ENCODE measurements around the gene IRX2. TPM values are rescaled to one million over a fixed set of nuclear protein-coding genes. Genes with fewer than 3 reads are reported as not detected.

IRX2 gene
- total and polyA plus RNA-seq, 2 donors (not counting 1 experiment from before 2014, with no cell fraction given) = 0.33 to 0.40 TPM

DNA sequence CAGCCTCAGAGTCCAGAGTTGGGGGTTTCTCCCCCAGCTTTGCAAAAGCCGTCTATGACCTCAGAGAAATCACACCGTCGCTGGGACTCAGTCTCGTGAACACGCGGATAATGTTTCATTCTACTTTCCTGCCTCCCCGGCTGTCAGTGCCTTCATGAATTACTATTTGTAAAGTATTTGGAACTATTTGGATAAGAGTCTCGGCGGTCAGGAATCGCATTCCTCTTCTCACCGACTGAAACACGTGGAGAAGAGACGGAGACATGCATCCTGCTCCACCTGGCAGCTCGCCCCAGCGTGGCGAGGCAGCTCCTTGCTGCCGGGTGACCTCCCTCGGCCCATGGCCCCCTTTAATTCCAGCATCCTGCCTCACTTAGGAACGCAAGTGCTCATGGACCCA is 23.9 kb downstream of the IRX2 start:
- Histone ChIP-seq H3K79me2 (ENCODE audit: control insufficient read depth, insufficient read depth, low read length) (no peaks in the 10 kb centered on the region), H3K27ac (ENCODE audit: insufficient read depth, low read length) (no peak overlapping the region), H3K9ac (ENCODE audit: insufficient read depth, low read length) (no peak overlapping the region), H3K4me2 (ENCODE audit: extremely low read depth, insufficient read depth, low read length) (no peak overlapping the region), H4K20me1 (ENCODE audit: control insufficient read depth, extremely low read depth, insufficient read depth, low read length) (no peaks in the 10 kb centered on the region), H3K27me3 (ENCODE audit: control insufficient read depth, insufficient read depth, low read length) (no peaks in the 10 kb centered on the region), H3K4me1 (ENCODE audit: control insufficient read depth, extremely low read depth, insufficient read depth, low read length) (no peaks in the 10 kb centered on the region), H2AFZ (ENCODE audit: low read length) (no peak overlapping the region), H3K36me3 (ENCODE audit: control insufficient read depth, insufficient read depth, low read length) (no peaks in the 10 kb centered on the region), H3K9me3 (ENCODE audit: control insufficient read depth, insufficient read depth, low read depth, low read length) (no peaks in the 10 kb centered on the region), H3K4me3 (replicated peaks in 1 of 4; ENCODE audit: control extremely low read depth in 1 of 4, insufficient read depth in 1 of 4, low read depth in 3 of 4, low read length in 4 of 4) (no peak overlapping the region)
- no peak for DNase-seq (ENCODE audit: low read depth in 2 of 2)
- TF ChIP-seq EZH2 (IDR thresholded peaks at IDR 0.05; ENCODE audit: low read length, missing control alignments) = no peak
- TF ChIP-seq, protein P1, sequence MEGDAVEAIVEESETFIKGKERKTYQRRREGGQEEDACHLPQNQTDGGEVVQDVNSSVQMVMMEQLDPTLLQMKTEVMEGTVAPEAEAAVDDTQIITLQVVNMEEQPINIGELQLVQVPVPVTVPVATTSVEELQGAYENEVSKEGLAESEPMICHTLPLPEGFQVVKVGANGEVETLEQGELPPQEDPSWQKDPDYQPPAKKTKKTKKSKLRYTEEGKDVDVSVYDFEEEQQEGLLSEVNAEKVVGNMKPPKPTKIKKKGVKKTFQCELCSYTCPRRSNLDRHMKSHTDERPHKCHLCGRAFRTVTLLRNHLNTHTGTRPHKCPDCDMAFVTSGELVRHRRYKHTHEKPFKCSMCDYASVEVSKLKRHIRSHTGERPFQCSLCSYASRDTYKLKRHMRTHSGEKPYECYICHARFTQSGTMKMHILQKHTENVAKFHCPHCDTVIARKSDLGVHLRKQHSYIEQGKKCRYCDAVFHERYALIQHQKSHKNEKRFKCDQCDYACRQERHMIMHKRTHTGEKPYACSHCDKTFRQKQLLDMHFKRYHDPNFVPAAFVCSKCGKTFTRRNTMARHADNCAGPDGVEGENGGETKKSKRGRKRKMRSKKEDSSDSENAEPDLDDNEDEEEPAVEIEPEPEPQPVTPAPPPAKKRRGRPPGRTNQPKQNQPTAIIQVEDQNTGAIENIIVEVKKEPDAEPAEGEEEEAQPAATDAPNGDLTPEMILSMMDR (conservative IDR thresholded peaks at IDR 0.05 in 1 of 2, IDR thresholded peaks at IDR 0.05 in 1 of 2; ENCODE audit: low read depth in 1 of 2, low read length in 2 of 2) = no peak

DNA sequence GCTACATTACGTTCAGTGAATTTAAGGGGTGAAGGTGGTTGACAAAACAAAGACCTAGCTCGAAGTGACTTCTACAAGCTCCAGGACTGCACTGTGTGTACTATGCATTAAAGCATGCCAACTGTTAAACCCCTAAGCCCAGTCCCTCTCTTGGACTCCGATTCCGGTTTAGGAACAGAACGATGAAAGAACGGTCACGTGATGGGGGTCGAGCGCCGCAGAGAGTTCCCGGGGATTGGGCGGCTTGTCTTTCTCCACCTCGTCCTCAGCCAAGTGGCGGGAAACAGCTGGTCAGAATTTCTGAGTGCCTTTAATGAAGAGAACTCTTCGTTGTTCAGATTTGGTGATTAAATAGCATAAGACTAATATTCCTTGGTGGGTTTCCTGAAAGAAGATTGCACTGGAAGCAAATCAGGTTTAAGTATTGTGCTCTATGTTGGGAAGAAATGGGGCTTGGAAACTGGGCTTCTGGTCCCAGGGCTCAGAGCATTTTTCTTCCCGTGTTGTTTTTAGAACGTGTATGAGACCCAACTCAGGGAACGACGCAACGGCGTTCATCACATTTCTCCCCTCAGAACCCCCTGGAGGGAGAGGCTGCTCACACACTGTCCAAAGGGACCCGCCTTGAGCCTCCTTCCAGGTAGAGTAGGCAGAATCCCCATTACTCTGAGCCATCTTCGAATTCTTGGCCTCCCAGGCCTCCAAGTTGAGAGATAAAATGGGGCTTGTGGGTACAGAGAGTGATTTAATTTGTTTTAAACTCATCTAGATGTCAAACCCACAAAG is 25.3 kb downstream of the IRX2 start:
- Histone ChIP-seq H4K20me1 (ENCODE audit: control insufficient read depth, extremely low read depth, insufficient read depth, low read length) (no peaks in the 10 kb centered on the region), H3K27ac (ENCODE audit: insufficient read depth, low read length) (no peak overlapping the region), H3K4me2 (ENCODE audit: extremely low read depth, insufficient read depth, low read length) (no peak overlapping the region), H2AFZ (ENCODE audit: low read length) (no peak overlapping the region), H3K9ac (ENCODE audit: insufficient read depth, low read length) (no peak overlapping the region), H3K4me3 (replicated peaks in 1 of 4; ENCODE audit: control extremely low read depth in 1 of 4, insufficient read depth in 1 of 4, low read depth in 3 of 4, low read length in 4 of 4) (no peak overlapping the region), H3K4me1 (ENCODE audit: control insufficient read depth, extremely low read depth, insufficient read depth, low read length) (no peaks in the 10 kb centered on the region), H3K27me3 (ENCODE audit: control insufficient read depth, insufficient read depth, low read length) (no peaks in the 10 kb centered on the region), H3K79me2 (ENCODE audit: control insufficient read depth, insufficient read depth, low read length) (no peaks in the 10 kb centered on the region), H3K36me3 (ENCODE audit: control insufficient read depth, insufficient read depth, low read length) (no peaks in the 10 kb centered on the region), H3K9me3 (ENCODE audit: control insufficient read depth, insufficient read depth, low read depth, low read length) (no peaks in the 10 kb centered on the region)
- DNase-seq (ENCODE audit: low read depth in 2 of 2) = no peak
- TF ChIP-seq, protein P1 (conservative IDR thresholded peaks at IDR 0.05 in 1 of 2, IDR thresholded peaks at IDR 0.05 in 1 of 2; ENCODE audit: low read depth in 1 of 2, low read length in 2 of 2) = no peak

DNA sequence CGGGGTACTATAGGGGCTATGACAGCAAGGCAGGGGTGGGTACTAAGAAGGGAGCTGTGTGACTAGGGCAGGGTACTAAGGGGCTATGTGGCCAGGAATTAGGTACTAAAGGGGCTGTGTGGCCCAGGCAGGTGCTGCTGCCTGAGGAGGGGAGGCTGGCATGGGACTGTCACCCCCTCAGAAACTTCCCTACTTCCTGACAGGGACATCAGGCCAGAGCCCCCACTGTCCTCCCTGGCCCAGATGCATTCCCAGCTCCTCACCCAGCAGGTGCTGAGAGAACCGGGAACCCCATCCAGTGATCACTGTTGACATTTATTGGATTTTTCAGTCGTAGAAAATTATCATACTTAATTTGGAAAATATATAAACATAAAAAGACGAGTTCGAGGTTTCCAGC is 26.6 kb downstream of the IRX2 start:
- Histone ChIP-seq H3K9ac (ENCODE audit: insufficient read depth, low read length) (no peak overlapping the region), H3K36me3 (ENCODE audit: control insufficient read depth, insufficient read depth, low read length) (no peaks in the 10 kb centered on the region), H3K9me3 (ENCODE audit: control insufficient read depth, insufficient read depth, low read depth, low read length) (no peaks in the 10 kb centered on the region), H3K79me2 (ENCODE audit: control insufficient read depth, insufficient read depth, low read length) (no peaks in the 10 kb centered on the region), H3K27me3 (ENCODE audit: control insufficient read depth, insufficient read depth, low read length) (no peaks in the 10 kb centered on the region), H3K4me2 (ENCODE audit: extremely low read depth, insufficient read depth, low read length) (no peak overlapping the region), H3K4me3 (replicated peaks in 1 of 4; ENCODE audit: control extremely low read depth in 1 of 4, insufficient read depth in 1 of 4, low read depth in 3 of 4, low read length in 4 of 4) (no peak overlapping the region), H3K4me1 (ENCODE audit: control insufficient read depth, extremely low read depth, insufficient read depth, low read length) (no peaks in the 10 kb centered on the region), H4K20me1 (ENCODE audit: control insufficient read depth, extremely low read depth, insufficient read depth, low read length) (no peaks in the 10 kb centered on the region), H2AFZ (ENCODE audit: low read length) (no peak overlapping the region), H3K27ac (ENCODE audit: insufficient read depth, low read length) (no peak overlapping the region)
- no peak for DNase-seq (ENCODE audit: low read depth in 2 of 2)
- TF ChIP-seq, protein P1 (conservative IDR thresholded peaks at IDR 0.05 in 1 of 2, IDR thresholded peaks at IDR 0.05 in 1 of 2; ENCODE audit: low read depth in 1 of 2, low read length in 2 of 2) = no peak
- no peak for TF ChIP-seq EZH2 (IDR thresholded peaks at IDR 0.05; ENCODE audit: low read length, missing control alignments)

Measured in fibroblast of lung (primary cell).